Left renal cortex interstitium (tissue), 4 donors: ENCODE results near the gene PPP1R1C. TPM values are rescaled to one million over a fixed set of nuclear protein-coding genes. Genes with fewer than 3 reads are reported as not detected.
A peak's percentile ranks its signal among the peaks of the same experiment; 100 is the strongest.

Experiments used
- DNase-seq, 4 donors: peaks; one replicate each; pipeline ENCODE4 v3.0.0-alpha.2; 2013; ENCODE audit warnings: low read depth in 4 of 4, low spot score in 2 of 4, missing footprints in 1 of 4
- polyA plus RNA-seq, 4 donors: library from polyadenylated mRNA; unstranded; fragments of 120-200 nt; gene quantifications; one replicate each; pipeline ENCODE4 v1.2.1, GENCODE V29; 2013; ENCODE audit not compliant: insufficient read length in 4 of 4

The PPP1R1C gene
- polyA plus RNA-seq, 4 donors, result 1.3 to 3.5 (median 1.6) TPM

- DNase-seq, result no peak
Observed at GRCh38 chr2:182090486-182090885, 104.8 kb downstream of the PPP1R1C start.

GRCh38 chr2:182097571-182098164 is 112.0 kb downstream of the PPP1R1C start:
- DNase-seq, result no peak

- DNase-seq, result no peak
Observed at GRCh38 chr2:182098648-182099047, 113.0 kb downstream of the PPP1R1C start.

GRCh38 chr2:182101263-182101662 is 115.6 kb downstream of the PPP1R1C start:
- DNase-seq, result no peak

GRCh38 chr2:182103526-182103925 is 117.9 kb downstream of the PPP1R1C start:
- DNase-seq, result no peak

- DNase-seq, result no peak
Observed at GRCh38 chr2:182110347-182110746, 124.7 kb downstream of the PPP1R1C start.

- DNase-seq, result no peak
Observed at GRCh38 chr2:182113334-182113733, 127.7 kb downstream of the PPP1R1C start.

- DNase-seq, result no peak
Observed at GRCh38 chr2:182115258-182115657, 129.6 kb downstream of the PPP1R1C start.

GRCh38 chr2:182116774-182117173 is 131.1 kb downstream of the PPP1R1C start:
- DNase-seq, result no peak

- DNase-seq, result no peak
Observed at GRCh38 chr2:182117196-182117595, 131.5 kb downstream of the PPP1R1C start.

GRCh38 chr2:182128821-182129707 is 143.4 kb downstream of the PPP1R1C start:
- peak in 1 of 4 donors; percentile 19 for DNase-seq

- DNase-seq, result no peak
Observed at GRCh38 chr2:182132605-182133004, 147.0 kb downstream of the PPP1R1C start.

GRCh38 chr2:182133195-182133891 is 147.7 kb downstream of the PPP1R1C start:
- no peak for DNase-seq

- no peak for DNase-seq
Observed at GRCh38 chr2:182134201-182134600, 148.5 kb downstream of the PPP1R1C start.

- DNase-seq, result no peak
Observed at GRCh38 chr2:182142062-182142461, 156.4 kb downstream of the PPP1R1C start.

- DNase-seq, result no peak
Observed at GRCh38 chr2:182144041-182144775, 158.6 kb downstream of the PPP1R1C start.

- no peak for DNase-seq
Observed at GRCh38 chr2:182144776-182145165, 159.1 kb downstream of the PPP1R1C start.

- no peak for DNase-seq
Observed at GRCh38 chr2:182148344-182148743, 162.7 kb downstream of the PPP1R1C start.

- DNase-seq, result no peak
Observed at GRCh38 chr2:182163878-182164277, 178.2 kb downstream of the PPP1R1C start.

GRCh38 chr2:182164686-182165085 is 179.0 kb downstream of the PPP1R1C start:
- DNase-seq, result no peak

GRCh38 chr2:182165202-182165601 is 179.5 kb downstream of the PPP1R1C start:
- no peak for DNase-seq
